Subcutaneous adipose tissue (tissue), 4 donors: Measurements from ENCODE around the gene CD38. TPM values are rescaled to one million over a fixed set of nuclear protein-coding genes. Genes with fewer than 3 reads are reported as not detected.

Source experiments
- total RNA-seq, 4 donors: library from RNA; depleted of rRNA; stranded (reverse); fragments of >200 nt; gene quantifications; one replicate each; pipeline ENCODE4 v1.1.0, GENCODE V29; 2016
- TF ChIP-seq, protein P1 (sequence below): fragments of 450-650 bp; IDR thresholded peaks from one replicate; pipeline ENCODE4 v1.5.1; 2016; ENCODE audit warnings: low read depth, mild to moderate bottlenecking, control low read depth, antibody characterized with exemption, moderate library complexity

CD38 gene
- total RNA-seq, 4 donors from 2014 or later, result 10.2 to 42.1 (median 15.4) TPM

DNA sequence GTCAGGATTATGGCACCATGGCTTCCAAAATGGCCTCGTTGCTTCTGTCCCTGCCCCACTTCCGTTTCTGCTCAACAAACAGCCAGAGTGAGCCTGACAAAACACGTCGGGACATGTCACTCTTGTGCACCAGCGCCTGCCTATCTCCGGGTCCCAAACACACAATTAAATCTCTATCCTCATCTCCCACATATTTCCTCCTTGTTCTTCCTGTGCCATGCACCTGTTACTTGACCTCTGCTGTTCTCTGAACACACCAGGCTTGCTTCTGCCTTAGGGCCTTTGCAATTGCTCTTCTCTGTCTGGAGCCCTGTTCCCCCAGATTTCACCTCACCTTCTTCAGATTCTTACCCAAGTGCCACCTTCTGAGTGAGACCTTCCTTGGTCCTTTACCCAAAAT, 12.7 kb upstream of the CD38 start:
- TF ChIP-seq, protein P1, sequence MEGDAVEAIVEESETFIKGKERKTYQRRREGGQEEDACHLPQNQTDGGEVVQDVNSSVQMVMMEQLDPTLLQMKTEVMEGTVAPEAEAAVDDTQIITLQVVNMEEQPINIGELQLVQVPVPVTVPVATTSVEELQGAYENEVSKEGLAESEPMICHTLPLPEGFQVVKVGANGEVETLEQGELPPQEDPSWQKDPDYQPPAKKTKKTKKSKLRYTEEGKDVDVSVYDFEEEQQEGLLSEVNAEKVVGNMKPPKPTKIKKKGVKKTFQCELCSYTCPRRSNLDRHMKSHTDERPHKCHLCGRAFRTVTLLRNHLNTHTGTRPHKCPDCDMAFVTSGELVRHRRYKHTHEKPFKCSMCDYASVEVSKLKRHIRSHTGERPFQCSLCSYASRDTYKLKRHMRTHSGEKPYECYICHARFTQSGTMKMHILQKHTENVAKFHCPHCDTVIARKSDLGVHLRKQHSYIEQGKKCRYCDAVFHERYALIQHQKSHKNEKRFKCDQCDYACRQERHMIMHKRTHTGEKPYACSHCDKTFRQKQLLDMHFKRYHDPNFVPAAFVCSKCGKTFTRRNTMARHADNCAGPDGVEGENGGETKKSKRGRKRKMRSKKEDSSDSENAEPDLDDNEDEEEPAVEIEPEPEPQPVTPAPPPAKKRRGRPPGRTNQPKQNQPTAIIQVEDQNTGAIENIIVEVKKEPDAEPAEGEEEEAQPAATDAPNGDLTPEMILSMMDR, result no peak

DNA sequence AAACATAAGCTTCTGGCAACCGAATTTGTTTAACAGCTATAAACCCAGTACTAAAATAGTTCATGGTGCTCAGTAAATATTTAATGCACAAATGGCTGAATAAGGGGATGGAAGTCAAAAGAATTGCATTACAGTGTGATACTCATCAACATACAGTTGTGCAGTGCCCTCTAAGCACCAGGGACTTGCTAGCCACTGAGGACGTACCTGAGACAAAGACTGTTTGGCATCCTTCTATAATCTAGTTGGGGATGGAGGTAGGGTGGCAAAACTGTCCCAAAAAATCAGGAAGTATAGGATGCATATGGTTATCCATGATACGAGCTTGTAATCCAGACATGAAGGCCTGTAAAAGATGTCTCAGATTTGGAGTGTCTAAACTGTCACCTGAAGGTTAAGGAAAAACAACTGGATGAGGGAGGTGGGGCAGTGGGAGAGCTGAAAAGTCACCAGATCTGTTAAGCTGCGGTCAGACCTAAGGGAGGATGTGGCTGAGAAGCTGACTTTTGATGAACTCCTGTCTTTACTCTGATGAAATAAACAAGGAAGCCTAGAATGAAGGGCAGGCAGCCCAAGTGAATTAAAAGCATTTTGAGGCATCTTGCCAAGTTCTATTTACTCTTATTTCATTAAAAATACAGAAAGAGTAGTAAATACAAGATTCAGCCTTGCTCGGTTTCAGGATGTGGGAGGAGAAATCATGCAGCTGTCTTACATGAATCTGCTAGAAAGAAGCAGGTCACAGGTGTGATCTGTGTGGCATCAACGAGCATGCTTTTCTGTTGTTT, 12.0 kb upstream of the CD38 start:
- TF ChIP-seq, protein P1, result no peak

DNA sequence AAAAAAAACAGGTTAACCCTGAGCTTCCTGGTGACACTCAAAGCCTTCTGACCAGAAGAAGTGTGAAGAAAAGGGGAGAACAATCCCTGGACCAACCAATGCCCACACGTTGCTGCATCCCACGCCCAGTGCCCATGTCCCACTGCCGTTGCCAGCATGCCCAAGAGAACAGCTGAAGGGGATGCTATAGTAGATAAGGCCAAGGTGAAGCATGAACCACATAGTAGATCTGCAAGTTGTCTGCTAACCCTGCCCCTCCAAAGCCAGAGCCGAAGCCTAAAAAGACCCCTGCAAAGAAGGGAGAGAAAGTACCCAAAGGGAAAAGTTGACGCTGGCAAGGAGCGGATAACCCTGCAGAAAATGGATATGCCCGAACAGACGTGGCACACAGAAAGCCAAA, 11.3 kb upstream of the CD38 start:
- TF ChIP-seq, protein P1, result no peak

DNA sequence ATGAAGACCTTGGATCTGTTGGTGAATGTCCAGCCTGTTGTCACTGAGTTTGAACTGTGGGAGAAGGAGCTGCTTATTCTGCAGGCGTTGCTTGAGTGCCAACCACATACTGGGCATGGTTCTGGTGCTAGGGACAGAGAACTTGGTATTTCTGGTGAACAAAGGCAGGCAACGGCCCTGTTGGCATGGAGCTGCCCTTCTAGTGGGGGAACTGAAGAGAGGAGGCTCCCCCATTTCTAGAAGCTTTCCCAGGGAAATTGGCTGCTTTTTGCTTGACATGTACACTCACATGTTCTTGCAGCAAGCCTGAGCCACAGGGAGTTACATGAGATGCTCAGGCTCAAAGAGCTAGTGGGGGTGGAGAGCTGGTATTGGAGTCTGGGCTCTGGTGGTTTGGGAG, 8.9 kb upstream of the CD38 start:
- TF ChIP-seq, protein P1, result no peak

- TF ChIP-seq, protein P1, result no peak
These were observed 6.7 kb upstream of the CD38 start for GRCh38 chr4:15771216-15772058.

GRCh38 chr4:15774020-15774420, 4.1 kb upstream of the CD38 start:
- TF ChIP-seq, protein P1, result no peak
